Activated T-helper 1 cell treated with anti-CD3 and anti-CD28 coated beads, Interleukin-2, amount 50 U/mL, for 16 hours (primary cell): Measurements from ENCODE around the gene DLL4.

Experiments
- DNase-seq, 2 donors: peaks; one replicate each; pipeline ENCODE4 v3.0.0-alpha.2; 2020; ENCODE audit warnings: low read depth in 1 of 2, low spot score in 1 of 2

Gene DLL4

GRCh38 chr15:40928821-40929659 lies at the start of gene DLL4:
Gene DLL4 (plus strand): TSS chr15:40929340. CDS start chr15:40929669, 329 bp downstream.
- DNase-seq = no peak

GRCh38 chr15:40879609-40880008 lies 49.5 kb upstream of the DLL4 start:
- DNase-seq = no peak

GRCh38 chr15:40881351-40881750 lies 47.8 kb upstream of the DLL4 start:
- DNase-seq = no peak

- DNase-seq = no peak
These were observed 42.6 kb upstream of the DLL4 start for GRCh38 chr15:40886586-40886985.

- DNase-seq = no peak
These were observed 40.0 kb upstream of the DLL4 start for GRCh38 chr15:40889112-40889511.

GRCh38 chr15:40891138-40891537 lies 38.0 kb upstream of the DLL4 start:
- DNase-seq = no peak

- no peak for DNase-seq
These were observed 37.2 kb upstream of the DLL4 start for GRCh38 chr15:40891810-40892446.

- no peak for DNase-seq
These were observed 36.6 kb upstream of the DLL4 start for GRCh38 chr15:40892447-40893012.

- DNase-seq = no peak
These were observed 36.0 kb upstream of the DLL4 start for GRCh38 chr15:40893019-40893670.

GRCh38 chr15:40893733-40894680 lies 35.1 kb upstream of the DLL4 start, which contains the start of gene VPS18:
Gene VPS18 (plus strand): TSS chr15:40894450. CDS start chr15:40894769, 319 bp downstream.
- peak; percentile 97 to 99 for DNase-seq

- DNase-seq = peak in 1 of 2 donors; percentile 37
These were observed 34.3 kb upstream of the DLL4 start for GRCh38 chr15:40894681-40895448.

- no peak for DNase-seq
These were observed 29.5 kb upstream of the DLL4 start for GRCh38 chr15:40899536-40900207.

GRCh38 chr15:40900256-40901052 lies 28.7 kb upstream of the DLL4 start:
- DNase-seq = no peak

- DNase-seq = no peak
These were observed 28.1 kb upstream of the DLL4 start for GRCh38 chr15:40901053-40901443.

GRCh38 chr15:40902605-40903561 lies 26.3 kb upstream of the DLL4 start:
- no peak for DNase-seq

- DNase-seq = no peak
These were observed 24.5 kb upstream of the DLL4 start for GRCh38 chr15:40904552-40905201.
